WTC11 (cell line): ENCODE results near the gene ROS1. TPM values are rescaled to one million over a fixed set of nuclear protein-coding genes. Genes with fewer than 3 reads are reported as not detected.

Source experiments
- ATAC-seq: fragments of 200-7000 bp; cut with Tn5 transposase; 2 replicates; pipeline ENCODE4 v1.10.0; 2021; ENCODE audit warnings: mild to moderate bottlenecking, moderate library complexity
- CTCF ChIA-PET: fragments of 300-600 bp; sonication (Branson Sonifier 250); formaldehyde crosslinking; loops from one replicate; lab custom pipeline; 2021; ENCODE audit warnings: antibody characterized with exemption; lab: Charles Lee
- POLR2A ChIA-PET: fragments of 350-600 bp; sonication (Branson Sonifier 250); formaldehyde crosslinking; loops from one replicate; lab custom pipeline; 2021; ENCODE audit warnings: antibody characterized with exemption; lab: Charles Lee
- DNase-seq: peaks from one replicate; pipeline ENCODE4 v3.0.0; 2021; ENCODE audit warnings: low spot score
- H3K27ac Mint-ChIP-seq: 2 replicates; pipeline ENCODE4 v1.8.0; 2021; ENCODE audit warnings: mixed read lengths
- H3K27me3 Mint-ChIP-seq: 2 replicates; pipeline ENCODE4 v1.8.0; 2021; ENCODE audit warnings: low read depth, mild to moderate bottlenecking, moderate library complexity, mixed read lengths
- H3K36me3 Mint-ChIP-seq: 2 replicates; pipeline ENCODE4 v1.8.0; 2021; ENCODE audit warnings: mixed read lengths
- H3K4me1 Mint-ChIP-seq: 2 replicates; pipeline ENCODE4 v1.8.0; 2022; ENCODE audit warnings: mixed read lengths
- H3K4me3 Mint-ChIP-seq: 2 replicates; pipeline ENCODE4 v1.8.0; 2021; ENCODE audit warnings: mild to moderate bottlenecking, moderate library complexity, mixed read lengths
- H3K9me3 Mint-ChIP-seq: 2 replicates; pipeline ENCODE4 v1.8.0; 2021; ENCODE audit warnings: mixed read lengths
- CREB1 ChIP-seq: sonication (generic); formaldehyde crosslinking; IDR thresholded peaks from 2 replicates; pipeline ENCODE4 v1.8.0; 2023; ENCODE audit warnings: mild to moderate bottlenecking, missing genetic modification reagents
- E2F5 ChIP-seq: sonication (generic); formaldehyde crosslinking; IDR thresholded peaks from 2 replicates; pipeline ENCODE4 v1.8.1; 2022; ENCODE audit warnings: mild to moderate bottlenecking, moderate library complexity, missing genetic modification reagents
- ETV6 ChIP-seq: sonication (generic); formaldehyde crosslinking; IDR thresholded peaks from 2 replicates; pipeline ENCODE4 v1.8.1; 2022; ENCODE audit warnings: mild to moderate bottlenecking, missing genetic modification reagents
- NFATC4 ChIP-seq: fragments of 250-450 bp; sonication (Bioruptor Pico); IDR thresholded peaks from 2 replicates; pipeline ENCODE4 v1.9.0; 2021; ENCODE audit warnings: mild to moderate bottlenecking
- NR1H2 ChIP-seq: sonication (generic); formaldehyde crosslinking; IDR thresholded peaks from 2 replicates; pipeline ENCODE4 v1.9.0; 2021; ENCODE audit warnings: mild to moderate bottlenecking, moderate library complexity, missing genetic modification reagents
- RORB ChIP-seq: fragments of 250-450 bp; sonication (Bioruptor Pico); IDR thresholded peaks from 2 replicates; pipeline ENCODE4 v1.9.0; 2021; ENCODE audit warnings: mild to moderate bottlenecking
- TCF7 ChIP-seq: sonication (generic); formaldehyde crosslinking; IDR thresholded peaks from 2 replicates; pipeline ENCODE4 v1.8.0; 2022; ENCODE audit warnings: mild to moderate bottlenecking, low read depth, missing genetic modification reagents, moderate library complexity
- ZBTB21 ChIP-seq: sonication (generic); formaldehyde crosslinking; IDR thresholded peaks from 2 replicates; pipeline ENCODE4 v1.8.1; 2023; ENCODE audit warnings: mild to moderate bottlenecking, missing genetic modification reagents, borderline replicate concordance
- ZNF263 ChIP-seq: sonication (generic); formaldehyde crosslinking; IDR thresholded peaks from 2 replicates; pipeline ENCODE4 v1.8.1; 2022; ENCODE audit warnings: low read depth, mild to moderate bottlenecking, moderate library complexity, missing genetic modification reagents
- ZNF423 ChIP-seq: fragments of 250-450 bp; sonication (Bioruptor Pico); IDR thresholded peaks from 2 replicates; pipeline ENCODE4 v2.1.2; 2022; ENCODE audit warnings: mild to moderate bottlenecking, moderate library complexity
- ZNF532 ChIP-seq: fragments of 250-450 bp; sonication (Bioruptor Pico); IDR thresholded peaks from 2 replicates; pipeline ENCODE4 v1.9.0; 2021; ENCODE audit warnings: mild to moderate bottlenecking, borderline replicate concordance
- total RNA-seq: library from RNA; stranded (reverse); gene quantifications from 3 replicates; pipeline ENCODE4 v1.2.3, GENCODE V29; 2021
- TF ChIP-seq, protein P1 (sequence below): sonication (generic); formaldehyde crosslinking; IDR thresholded peaks from 2 replicates; pipeline ENCODE4 v1.8.1; 2022; ENCODE audit warnings: low read depth, missing genetic modification reagents, borderline replicate concordance
- TF ChIP-seq, protein P2 (sequence below): sonication (generic); formaldehyde crosslinking; IDR thresholded peaks from 2 replicates; pipeline ENCODE4 v1.8.0; 2022; ENCODE audit warnings: mild to moderate bottlenecking, missing genetic modification reagents
- TF ChIP-seq, protein P3 (sequence below): fragments of 250-450 bp; sonication (Bioruptor Pico); IDR thresholded peaks from 2 replicates; pipeline ENCODE4 v2.1.2; 2022; ENCODE audit warnings: mild to moderate bottlenecking, moderate library complexity
- TF ChIP-seq, protein P4 (sequence below): sonication (generic); formaldehyde crosslinking; IDR thresholded peaks from 2 replicates; pipeline ENCODE4 v1.8.0; 2022; ENCODE audit warnings: mild to moderate bottlenecking, missing genetic modification reagents
- TF ChIP-seq, protein P5 (sequence below): sonication (generic); formaldehyde crosslinking; IDR thresholded peaks from 2 replicates; pipeline ENCODE4 v1.8.1; 2023; ENCODE audit warnings: mild to moderate bottlenecking, missing genetic modification reagents, moderate library complexity
- TF ChIP-seq, protein P6 (sequence below): sonication (generic); formaldehyde crosslinking; IDR thresholded peaks from 2 replicates; pipeline ENCODE4 v1.8.1; 2023; ENCODE audit warnings: mild to moderate bottlenecking, moderate library complexity, missing genetic modification reagents

ROS1 gene
- total RNA-seq, 1 experiment from 2014 or later = 0.02 TPM

- H3K27ac Mint-ChIP-seq = no peak overlapping the region
- CTCF ChIA-PET = no interaction called here
- ATAC-seq (peak; percentile 50), DNase-seq (no peak)
- TF ChIP-seq, protein P1, sequence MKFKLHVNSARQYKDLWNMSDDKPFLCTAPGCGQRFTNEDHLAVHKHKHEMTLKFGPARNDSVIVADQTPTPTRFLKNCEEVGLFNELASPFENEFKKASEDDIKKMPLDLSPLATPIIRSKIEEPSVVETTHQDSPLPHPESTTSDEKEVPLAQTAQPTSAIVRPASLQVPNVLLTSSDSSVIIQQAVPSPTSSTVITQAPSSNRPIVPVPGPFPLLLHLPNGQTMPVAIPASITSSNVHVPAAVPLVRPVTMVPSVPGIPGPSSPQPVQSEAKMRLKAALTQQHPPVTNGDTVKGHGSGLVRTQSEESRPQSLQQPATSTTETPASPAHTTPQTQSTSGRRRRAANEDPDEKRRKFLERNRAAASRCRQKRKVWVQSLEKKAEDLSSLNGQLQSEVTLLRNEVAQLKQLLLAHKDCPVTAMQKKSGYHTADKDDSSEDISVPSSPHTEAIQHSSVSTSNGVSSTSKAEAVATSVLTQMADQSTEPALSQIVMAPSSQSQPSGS = no peak
- TF ChIP-seq NFATC4 = no peak
- no peak for TF ChIP-seq NR1H2 (CRISPR knock-in tag)
- no peak for TF ChIP-seq CREB1
- TF ChIP-seq ZNF263 (CRISPR knock-in tag) = no peak
- TF ChIP-seq, protein P2, sequence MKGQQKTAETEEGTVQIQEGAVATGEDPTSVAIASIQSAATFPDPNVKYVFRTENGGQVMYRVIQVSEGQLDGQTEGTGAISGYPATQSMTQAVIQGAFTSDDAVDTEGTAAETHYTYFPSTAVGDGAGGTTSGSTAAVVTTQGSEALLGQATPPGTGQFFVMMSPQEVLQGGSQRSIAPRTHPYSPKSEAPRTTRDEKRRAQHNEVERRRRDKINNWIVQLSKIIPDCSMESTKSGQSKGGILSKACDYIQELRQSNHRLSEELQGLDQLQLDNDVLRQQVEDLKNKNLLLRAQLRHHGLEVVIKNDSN (CRISPR knock-in tag) = no peak
- no peak for TF ChIP-seq ETV6 (CRISPR knock-in tag)
- TF ChIP-seq, protein P3, sequence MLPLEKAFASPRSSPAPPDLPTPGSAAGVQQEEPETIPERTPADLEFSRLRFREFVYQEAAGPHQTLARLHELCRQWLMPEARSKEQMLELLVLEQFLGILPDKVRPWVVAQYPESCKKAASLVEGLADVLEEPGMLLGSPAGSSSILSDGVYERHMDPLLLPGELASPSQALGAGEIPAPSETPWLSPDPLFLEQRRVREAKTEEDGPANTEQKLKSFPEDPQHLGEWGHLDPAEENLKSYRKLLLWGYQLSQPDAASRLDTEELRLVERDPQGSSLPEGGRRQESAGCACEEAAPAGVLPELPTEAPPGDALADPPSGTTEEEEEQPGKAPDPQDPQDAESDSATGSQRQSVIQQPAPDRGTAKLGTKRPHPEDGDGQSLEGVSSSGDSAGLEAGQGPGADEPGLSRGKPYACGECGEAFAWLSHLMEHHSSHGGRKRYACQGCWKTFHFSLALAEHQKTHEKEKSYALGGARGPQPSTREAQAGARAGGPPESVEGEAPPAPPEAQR = no peak
- TF ChIP-seq, protein P4, sequence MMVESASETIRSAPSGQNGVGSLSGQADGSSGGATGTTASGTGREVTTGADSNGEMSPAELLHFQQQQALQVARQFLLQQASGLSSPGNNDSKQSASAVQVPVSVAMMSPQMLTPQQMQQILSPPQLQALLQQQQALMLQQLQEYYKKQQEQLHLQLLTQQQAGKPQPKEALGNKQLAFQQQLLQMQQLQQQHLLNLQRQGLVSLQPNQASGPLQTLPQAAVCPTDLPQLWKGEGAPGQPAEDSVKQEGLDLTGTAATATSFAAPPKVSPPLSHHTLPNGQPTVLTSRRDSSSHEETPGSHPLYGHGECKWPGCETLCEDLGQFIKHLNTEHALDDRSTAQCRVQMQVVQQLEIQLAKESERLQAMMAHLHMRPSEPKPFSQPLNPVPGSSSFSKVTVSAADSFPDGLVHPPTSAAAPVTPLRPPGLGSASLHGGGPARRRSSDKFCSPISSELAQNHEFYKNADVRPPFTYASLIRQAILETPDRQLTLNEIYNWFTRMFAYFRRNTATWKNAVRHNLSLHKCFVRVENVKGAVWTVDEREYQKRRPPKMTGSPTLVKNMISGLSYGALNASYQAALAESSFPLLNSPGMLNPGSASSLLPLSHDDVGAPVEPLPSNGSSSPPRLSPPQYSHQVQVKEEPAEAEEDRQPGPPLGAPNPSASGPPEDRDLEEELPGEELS (CRISPR knock-in tag) = no peak
- no peak for TF ChIP-seq ZBTB21 (CRISPR knock-in tag)
- TF ChIP-seq TCF7 = no peak
- TF ChIP-seq E2F5 (CRISPR knock-in tag) = no peak
- TF ChIP-seq, protein P5, sequence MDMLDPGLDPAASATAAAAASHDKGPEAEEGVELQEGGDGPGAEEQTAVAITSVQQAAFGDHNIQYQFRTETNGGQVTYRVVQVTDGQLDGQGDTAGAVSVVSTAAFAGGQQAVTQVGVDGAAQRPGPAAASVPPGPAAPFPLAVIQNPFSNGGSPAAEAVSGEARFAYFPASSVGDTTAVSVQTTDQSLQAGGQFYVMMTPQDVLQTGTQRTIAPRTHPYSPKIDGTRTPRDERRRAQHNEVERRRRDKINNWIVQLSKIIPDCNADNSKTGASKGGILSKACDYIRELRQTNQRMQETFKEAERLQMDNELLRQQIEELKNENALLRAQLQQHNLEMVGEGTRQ (CRISPR knock-in tag) = no peak
- no peak for TF ChIP-seq ZNF532 (CRISPR knock-in tag)
- no peak for TF ChIP-seq RORB (CRISPR knock-in tag)
- TF ChIP-seq, protein P6, sequence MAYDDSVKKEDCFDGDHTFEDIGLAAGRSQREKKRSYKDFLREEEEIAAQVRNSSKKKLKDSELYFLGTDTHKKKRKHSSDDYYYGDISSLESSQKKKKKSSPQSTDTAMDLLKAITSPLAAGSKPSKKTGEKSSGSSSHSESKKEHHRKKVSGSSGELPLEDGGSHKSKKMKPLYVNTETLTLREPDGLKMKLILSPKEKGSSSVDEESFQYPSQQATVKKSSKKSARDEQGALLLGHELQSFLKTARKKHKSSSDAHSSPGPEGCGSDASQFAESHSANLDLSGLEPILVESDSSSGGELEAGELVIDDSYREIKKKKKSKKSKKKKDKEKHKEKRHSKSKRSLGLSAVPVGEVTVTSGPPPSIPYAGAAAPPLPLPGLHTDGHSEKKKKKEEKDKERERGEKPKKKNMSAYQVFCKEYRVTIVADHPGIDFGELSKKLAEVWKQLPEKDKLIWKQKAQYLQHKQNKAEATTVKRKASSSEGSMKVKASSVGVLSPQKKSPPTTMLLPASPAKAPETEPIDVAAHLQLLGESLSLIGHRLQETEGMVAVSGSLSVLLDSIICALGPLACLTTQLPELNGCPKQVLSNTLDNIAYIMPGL = no peak
- no peak for TF ChIP-seq ZNF423 (CRISPR knock-in tag)
- TF ChIP-seq, all 79 proteins: peak for 0
- POLR2A ChIA-PET = no interaction called here
- Mint-ChIP-seq H3K36me3 (0 out of 2 replicates have a peak, but pooled peaks cover 2% of the 10 kb centered on the region), H3K4me1 (peaks cover 12% of the 10 kb centered on the region), H3K4me3 (no peak overlapping the region), H3K27me3 (no peaks in the 10 kb centered on the region), H3K9me3 (peaks cover 21% of the 10 kb centered on the region)
These were observed 54.2 kb downstream of the ROS1 start for GRCh38 chr6:117371492-117371891.
